ENCODE data around the gene TSC1.

The TSC1 gene

DNA sequence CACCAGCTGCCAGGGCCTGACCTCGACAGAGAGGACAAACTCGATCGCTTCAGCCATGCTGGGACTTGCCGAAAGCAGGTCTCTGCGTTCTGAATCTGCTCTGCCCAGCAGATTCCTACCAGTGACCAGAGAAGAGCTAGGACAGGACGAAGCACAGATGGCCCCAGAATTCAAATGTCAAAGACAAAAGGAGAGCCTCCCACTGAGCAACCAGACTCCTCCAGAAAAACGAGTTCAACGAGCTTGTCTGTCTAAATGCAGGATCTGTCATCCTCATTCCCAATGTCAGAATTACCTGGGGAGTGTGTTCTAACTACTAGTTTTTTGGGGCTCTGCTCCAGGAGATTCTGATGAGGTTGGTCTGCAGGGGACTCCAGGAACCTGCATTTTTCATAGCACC, 79.7 kb downstream of the TSC1 start:
- DNase-seq (ENCODE audit: low read depth in 2 of 2, low spot score in 1 of 2) = no peak

- DNase-seq (ENCODE audit: low read depth in 2 of 2, low spot score in 1 of 2) = no peak
Observed at GRCh38 chr9:132864277-132864676, 80.1 kb downstream of the TSC1 start.

DNA sequence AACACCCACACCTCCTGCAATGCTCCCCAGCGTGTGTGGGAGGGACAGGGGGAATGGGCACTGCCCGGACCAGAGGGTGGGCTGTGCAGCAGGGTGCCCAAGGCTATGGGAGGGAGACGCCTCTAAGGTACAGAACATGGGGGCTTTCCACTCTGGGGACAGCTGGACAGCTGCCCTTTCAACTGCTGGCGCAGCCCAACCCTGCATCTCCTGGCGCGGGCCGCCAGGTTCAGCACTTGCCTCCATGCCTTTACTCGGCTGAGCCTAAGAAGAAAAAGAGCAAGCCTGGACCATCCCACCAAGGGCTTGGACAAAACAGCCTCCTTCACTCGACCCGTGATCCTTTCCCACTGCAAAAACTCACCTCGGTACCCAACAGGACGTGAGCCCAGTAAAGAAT, 81.3 kb downstream of the TSC1 start:
- no peak for DNase-seq (ENCODE audit: low read depth in 2 of 2, low spot score in 1 of 2)

DNA sequence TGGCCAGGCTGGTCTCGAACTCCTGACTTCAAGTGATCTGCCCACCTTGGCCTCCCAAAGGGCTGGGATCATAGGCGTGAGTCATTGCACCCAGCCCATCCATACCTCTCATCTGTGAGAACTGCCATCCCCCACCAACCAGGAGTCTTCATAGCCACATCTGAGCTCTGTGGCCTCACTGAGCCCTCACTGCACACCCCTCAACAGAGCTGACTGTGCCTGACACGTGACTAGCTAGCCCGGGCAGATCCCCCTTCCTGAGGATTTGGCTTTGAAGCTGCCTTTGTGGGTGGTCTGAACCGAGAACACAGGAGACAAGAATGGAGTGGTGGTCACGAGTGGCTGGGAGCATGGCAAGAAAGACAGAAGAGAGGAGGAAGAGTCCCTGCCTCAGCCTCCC, 81.9 kb downstream of the TSC1 start:
- no peak for DNase-seq (ENCODE audit: low read depth in 2 of 2, low spot score in 1 of 2)

DNA sequence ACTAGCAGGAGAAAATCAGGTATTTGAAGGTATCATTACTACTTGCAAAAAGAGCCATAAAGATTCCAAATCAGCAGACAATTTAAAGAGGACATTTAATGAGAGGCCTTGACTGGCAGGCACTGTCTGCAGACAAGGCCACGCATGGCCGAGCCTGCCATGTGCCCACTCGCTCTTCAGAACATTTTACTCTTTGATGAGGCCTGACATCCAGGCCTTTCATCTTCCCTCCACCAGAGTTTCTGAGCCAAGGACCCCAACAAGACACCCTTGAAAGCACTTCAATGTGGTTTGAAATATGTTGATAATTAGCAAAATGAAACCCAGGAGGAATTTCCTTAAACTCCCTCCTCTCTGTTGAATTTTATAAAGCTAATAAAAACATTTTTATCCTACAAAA, 82.8 kb downstream of the TSC1 start:
- no peak for DNase-seq (ENCODE audit: low read depth in 2 of 2, low spot score in 1 of 2)

- DNase-seq (ENCODE audit: low read depth in 2 of 2, low spot score in 1 of 2) = no peak
Observed at GRCh38 chr9:132858751-132859150, 85.7 kb downstream of the TSC1 start.

- DNase-seq (ENCODE audit: low read depth in 2 of 2, low spot score in 1 of 2) = no peak
Observed at GRCh38 chr9:132857616-132858342, 86.6 kb downstream of the TSC1 start.

GRCh38 chr9:132857031-132857430, 87.4 kb downstream of the TSC1 start:
- no peak for DNase-seq (ENCODE audit: low read depth in 2 of 2, low spot score in 1 of 2)

DNA sequence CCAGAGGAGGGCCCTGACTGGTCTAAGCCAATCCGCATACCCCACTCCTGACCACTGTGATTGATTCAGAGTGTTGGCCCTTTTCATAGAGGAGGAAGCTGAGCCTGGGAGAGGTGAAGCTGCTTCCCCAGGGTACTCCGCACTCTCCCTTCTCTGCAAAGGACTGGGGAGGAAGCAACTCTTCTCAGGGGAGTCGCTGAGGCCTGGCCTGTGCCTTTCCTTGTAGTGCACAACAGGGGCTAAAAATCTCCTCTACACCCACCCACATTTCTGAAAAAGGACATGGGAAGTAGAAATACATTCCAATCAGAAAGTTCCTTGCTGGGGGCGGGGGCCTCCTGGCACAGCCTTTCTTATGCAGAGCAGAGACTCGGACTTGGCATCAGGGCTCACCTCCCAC, 88.5 kb downstream of the TSC1 start:
- DNase-seq (ENCODE audit: low read depth in 2 of 2, low spot score in 1 of 2) = no peak

DNA sequence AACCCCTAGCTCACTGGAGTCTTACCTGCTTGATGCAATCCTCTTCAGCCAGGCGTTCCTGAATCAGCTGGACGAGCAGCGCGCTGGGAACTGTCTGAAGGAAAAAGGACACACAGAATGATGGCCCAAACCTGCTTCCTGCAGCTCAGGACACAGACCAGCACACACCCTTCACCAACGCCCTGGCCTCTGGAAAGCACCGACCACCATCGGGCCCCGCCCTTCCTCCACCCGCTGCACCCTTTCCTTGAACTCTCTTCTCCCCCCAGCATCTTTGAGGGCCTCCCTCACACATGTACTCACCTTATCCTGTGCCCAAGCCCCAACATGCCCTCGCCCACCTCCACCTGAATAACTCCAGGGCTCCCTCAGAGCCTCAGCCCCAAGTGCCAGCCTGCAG, 89.6 kb downstream of the TSC1 start:
- DNase-seq (ENCODE audit: low read depth in 2 of 2, low spot score in 1 of 2) = no peak

- no peak for DNase-seq (ENCODE audit: low read depth in 2 of 2, low spot score in 1 of 2)
Observed at GRCh38 chr9:132853482-132853881, 90.9 kb downstream of the TSC1 start.

DNA sequence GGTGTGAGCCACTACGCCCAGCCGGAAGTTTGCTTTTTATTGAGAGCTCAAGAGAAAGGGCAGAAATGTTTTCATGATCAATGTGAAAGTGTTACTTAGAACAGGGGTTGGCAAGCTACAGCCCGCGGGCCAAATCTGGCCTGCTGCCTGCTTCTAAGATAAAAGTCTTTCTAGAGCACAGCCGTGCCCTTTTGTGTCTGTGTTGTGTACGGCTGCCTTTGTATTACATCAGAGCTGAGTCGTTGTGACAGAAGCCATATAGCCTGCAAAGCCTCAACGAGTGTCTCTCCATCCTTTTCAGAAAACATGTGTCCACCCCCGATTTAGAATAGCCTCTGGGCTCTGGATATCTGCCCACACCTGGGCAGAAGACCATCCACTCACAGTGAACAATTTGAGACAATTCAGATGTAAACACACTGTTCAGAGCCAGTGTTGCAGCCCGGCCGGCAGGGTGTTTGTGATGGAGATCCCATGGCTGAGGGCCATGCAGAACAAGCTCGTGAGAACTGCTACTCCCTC, 95.2 kb downstream of the TSC1 start:
- no peak for DNase-seq (ENCODE audit: low read depth in 2 of 2, low spot score in 1 of 2)

DNA sequence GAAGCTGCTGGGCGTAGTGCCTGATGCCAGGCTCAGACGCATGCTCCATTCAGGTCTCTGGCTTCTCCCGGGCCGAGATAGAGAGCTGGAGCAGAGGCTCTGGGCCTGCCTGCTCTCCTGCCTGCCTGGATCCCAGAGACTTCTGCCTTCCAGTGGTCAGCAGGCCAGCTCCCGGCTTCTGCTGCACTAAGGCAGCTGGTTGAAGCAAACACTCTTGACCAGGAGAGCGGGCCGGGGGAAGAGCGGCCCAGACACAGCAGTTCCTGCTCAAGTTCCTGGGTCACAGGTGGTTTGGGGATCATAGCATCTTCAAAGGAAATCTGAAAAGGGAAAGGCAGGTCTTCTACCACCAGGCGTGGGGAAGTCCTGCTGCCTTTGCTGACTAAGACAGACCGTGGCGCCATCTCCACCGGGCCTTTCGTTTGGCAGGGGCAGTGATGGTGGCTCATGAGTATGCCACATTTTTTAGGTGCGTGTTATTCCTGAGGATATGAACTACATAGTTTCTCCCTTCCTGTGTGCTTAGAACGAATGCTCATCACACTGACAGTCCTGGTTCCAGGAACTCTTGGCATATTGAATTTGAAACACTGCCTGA, 97.4 kb downstream of the TSC1 start:
- no peak for DNase-seq (ENCODE audit: low read depth in 2 of 2, low spot score in 1 of 2)

DNA sequence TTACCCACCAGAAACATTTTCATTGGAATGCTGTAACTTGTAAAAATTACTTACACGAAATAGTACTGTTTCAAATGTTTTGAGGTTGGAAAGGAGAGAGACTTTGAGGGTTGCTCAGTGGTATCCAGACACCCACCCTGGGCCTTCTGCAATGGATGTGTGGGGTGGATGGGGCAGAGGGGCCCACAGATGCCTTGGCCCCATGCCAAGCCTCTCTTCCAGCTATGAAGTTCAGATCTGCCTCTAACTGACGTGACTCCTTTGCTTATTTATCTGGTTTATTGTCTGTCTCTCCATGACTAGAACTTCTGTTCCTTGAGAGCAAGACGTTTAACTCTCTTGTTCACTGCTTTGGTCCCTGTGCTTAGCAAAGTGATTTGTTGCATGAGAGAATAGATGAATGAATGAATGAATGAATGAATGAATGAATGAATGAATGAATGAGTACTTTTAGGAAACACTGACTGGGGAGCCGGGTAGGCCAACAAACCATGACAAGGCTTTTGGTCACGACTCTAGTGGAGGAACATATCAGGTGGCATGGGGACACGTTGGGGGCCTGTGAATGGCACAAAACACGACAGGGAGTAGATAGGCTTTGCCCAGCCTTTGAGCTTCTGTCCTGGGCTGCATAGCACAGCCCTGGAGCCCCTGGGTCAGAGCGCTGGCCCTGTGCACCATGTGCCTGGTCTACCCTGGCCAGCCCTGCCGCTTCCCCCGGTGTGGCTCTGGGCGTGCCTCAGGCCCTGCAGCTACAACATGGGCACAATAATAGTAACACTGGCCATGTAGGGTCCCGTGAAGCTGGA, 98.1 kb downstream of the TSC1 start:
- DNase-seq (ENCODE audit: low read depth in 2 of 2, low spot score in 1 of 2) = no peak

DNA sequence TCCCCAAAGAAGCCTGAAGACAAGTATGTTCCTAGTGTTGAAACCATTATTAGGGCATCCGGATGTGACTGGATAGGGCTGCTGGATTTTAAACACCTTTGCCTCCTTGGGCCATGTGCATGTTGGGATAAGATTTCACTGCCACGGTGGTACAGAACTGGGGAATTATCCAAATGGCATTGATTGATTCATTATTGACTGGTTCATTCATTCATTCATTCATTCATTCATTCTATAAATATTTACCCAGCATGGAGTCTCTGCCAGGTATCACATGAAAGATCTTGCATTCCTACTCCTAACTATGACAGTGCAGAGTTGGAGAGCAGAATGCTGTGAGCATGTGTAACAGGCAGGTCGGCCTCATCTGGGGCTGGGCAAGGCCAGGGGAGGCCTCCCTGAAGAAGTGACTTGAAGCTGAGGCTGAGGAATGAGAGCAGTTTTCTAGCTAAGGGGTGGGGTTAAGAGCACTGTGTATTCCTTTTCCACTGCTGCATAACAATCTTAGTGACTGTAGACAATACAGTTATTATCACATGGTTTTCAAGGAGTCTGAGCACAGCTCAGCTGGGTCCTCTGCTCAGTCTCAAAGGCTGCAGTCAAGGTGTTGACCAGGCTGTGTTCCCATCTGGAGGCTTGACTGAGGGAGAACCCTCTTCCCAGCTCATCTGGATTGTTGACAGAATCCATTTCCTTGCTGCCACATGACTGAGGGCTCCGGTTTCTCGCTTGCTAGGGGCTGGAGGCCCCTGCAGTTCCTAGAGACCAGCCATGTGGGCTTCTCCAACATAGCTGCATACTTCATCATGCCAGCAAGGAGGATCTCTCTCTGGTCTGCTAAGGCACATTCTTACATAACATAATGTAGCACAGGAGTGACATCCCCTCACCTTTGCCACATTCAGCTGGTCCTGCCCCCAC, 102.0 kb downstream of the TSC1 start:
- DNase-seq (ENCODE audit: low read depth in 2 of 2, low spot score in 1 of 2) = no peak

Data from stimulated activated CD8-positive, alpha-beta memory T cell treated with anti-CD3 and anti-CD28 coated beads, Interleukin-4, amount 100 ng/mL, for 4 hours (primary cell).